Measurements from ENCODE around the gene RAB3IP.

DNA sequence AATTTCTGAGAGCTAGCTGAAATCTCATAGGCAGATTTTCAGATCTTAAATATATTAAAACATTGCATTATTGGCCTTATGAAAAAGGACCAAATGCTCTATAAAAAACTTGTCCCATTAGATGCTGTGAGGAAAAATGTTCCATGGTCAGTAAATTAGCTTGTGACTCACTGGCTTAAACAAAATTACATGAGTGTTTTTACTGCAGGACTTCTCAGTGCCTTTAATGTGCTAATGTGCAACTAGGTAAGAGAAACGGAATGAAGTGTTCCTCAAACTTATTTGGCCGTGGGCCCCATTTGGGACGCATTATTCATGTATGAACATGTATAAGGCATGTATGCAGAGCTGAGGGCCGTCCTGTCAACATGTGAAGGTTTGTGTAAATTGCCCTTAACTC is 128.0 kb downstream of the RAB3IP start:
- TF ChIP-seq, protein P1, sequence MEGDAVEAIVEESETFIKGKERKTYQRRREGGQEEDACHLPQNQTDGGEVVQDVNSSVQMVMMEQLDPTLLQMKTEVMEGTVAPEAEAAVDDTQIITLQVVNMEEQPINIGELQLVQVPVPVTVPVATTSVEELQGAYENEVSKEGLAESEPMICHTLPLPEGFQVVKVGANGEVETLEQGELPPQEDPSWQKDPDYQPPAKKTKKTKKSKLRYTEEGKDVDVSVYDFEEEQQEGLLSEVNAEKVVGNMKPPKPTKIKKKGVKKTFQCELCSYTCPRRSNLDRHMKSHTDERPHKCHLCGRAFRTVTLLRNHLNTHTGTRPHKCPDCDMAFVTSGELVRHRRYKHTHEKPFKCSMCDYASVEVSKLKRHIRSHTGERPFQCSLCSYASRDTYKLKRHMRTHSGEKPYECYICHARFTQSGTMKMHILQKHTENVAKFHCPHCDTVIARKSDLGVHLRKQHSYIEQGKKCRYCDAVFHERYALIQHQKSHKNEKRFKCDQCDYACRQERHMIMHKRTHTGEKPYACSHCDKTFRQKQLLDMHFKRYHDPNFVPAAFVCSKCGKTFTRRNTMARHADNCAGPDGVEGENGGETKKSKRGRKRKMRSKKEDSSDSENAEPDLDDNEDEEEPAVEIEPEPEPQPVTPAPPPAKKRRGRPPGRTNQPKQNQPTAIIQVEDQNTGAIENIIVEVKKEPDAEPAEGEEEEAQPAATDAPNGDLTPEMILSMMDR (IDR thresholded peaks at IDR 0.05; ENCODE audit: low read depth, low read length, poor library complexity, severe bottlenecking), result no peak
- no peak for TF ChIP-seq EZH2phosphoT487 (IDR thresholded peaks at IDR 0.05; ENCODE audit: borderline replicate concordance, low read length)
